ENCODE data around the gene PRLHR.

GRCh38 chr10:118595598-118596425 is at the start of gene PRLHR:
- TF ChIP-seq CTCF (IDR thresholded peaks at IDR 0.05): no peak
- TF ChIP-seq POLR2A (IDR thresholded peaks at IDR 0.05): no peak
- TF ChIP-seq EP300 (IDR thresholded peaks at IDR 0.05): no peak
